Raji (cell line): ENCODE results near the gene KCTD3.

Source experiments
- POLR2A ChIP-seq: IDR thresholded peaks from 2 replicates; pipeline ENCODE4 v1.6.1; 2011; ENCODE audit warnings: low read depth, low read length, control low read depth; ENCODE audit not compliant: insufficient read depth

KCTD3 gene

GRCh38 chr1:215543806-215544205 lies 23.3 kb upstream of the KCTD3 start:
- no peak for TF ChIP-seq POLR2A

GRCh38 chr1:215544566-215544965 lies 22.5 kb upstream of the KCTD3 start:
- no peak for TF ChIP-seq POLR2A

- TF ChIP-seq POLR2A = no peak
Observed at GRCh38 chr1:215545096-215545495, 22.0 kb upstream of the KCTD3 start.

- TF ChIP-seq POLR2A = no peak
Observed at GRCh38 chr1:215547011-215547410, 20.1 kb upstream of the KCTD3 start.

- TF ChIP-seq POLR2A = no peak
Observed at GRCh38 chr1:215551806-215552205, 15.3 kb upstream of the KCTD3 start.

- TF ChIP-seq POLR2A = no peak
Observed at GRCh38 chr1:215554865-215555264, 12.2 kb upstream of the KCTD3 start.

- TF ChIP-seq POLR2A = no peak
Observed at GRCh38 chr1:215555531-215555930, 11.6 kb upstream of the KCTD3 start.

- no peak for TF ChIP-seq POLR2A
Observed at GRCh38 chr1:215556996-215557395, 10.1 kb upstream of the KCTD3 start.

GRCh38 chr1:215557504-215557903 lies 9.6 kb upstream of the KCTD3 start:
- no peak for TF ChIP-seq POLR2A

- TF ChIP-seq POLR2A = no peak
Observed at GRCh38 chr1:215557992-215558626, 9.0 kb upstream of the KCTD3 start.

- TF ChIP-seq POLR2A = no peak
Observed at GRCh38 chr1:215567491-215568298, 591 bp downstream of the KCTD3 start.

GRCh38 chr1:215568299-215568692 lies 1.2 kb downstream of the KCTD3 start:
- no peak for TF ChIP-seq POLR2A

- TF ChIP-seq POLR2A = no peak
Observed at GRCh38 chr1:215569986-215570824, 3.1 kb downstream of the KCTD3 start.

GRCh38 chr1:215581896-215582295 lies 14.8 kb downstream of the KCTD3 start:
- TF ChIP-seq POLR2A = no peak

- TF ChIP-seq POLR2A = no peak
Observed at GRCh38 chr1:215583185-215583749, 16.2 kb downstream of the KCTD3 start.
